K562 (cell line): Measurements from ENCODE around the gene PDCD6IP. TPM values are rescaled to one million over a fixed set of nuclear protein-coding genes. Genes with fewer than 3 reads are reported as not detected.

Source experiments
- ATAC-seq: fragments of 200-7000 bp; cut with Tn5 transposase; 3 replicates; pipeline ENCODE4 v1.9.1; 2020; ENCODE audit warnings: moderate library complexity
- BruUV-seq: library from RNA; stranded (reverse); fragments of 400-500 nt; replicated peaks from 2 replicates; lab custom pipeline; 2021; lab: Mats Ljungman, UMichigan
- CTCF ChIA-PET: fragments of 300-600 bp; formaldehyde crosslinking; extraction: SDS; loops from one replicate; lab custom pipeline; 2021; ENCODE audit warnings: low intra/inter-chr PET ratio; lab: Yijun Ruan, JAX
- POLR2A ChIA-PET: fragments of 300-600, 350-650 bp; sonication (Branson Sonifier 250); formaldehyde crosslinking; extraction: SDS; loops from one replicate; lab custom pipeline; 2021; ENCODE audit warnings: antibody characterized with exemption, inconsistent platforms; lab: Yijun Ruan, JAX
- DNase-seq, 4 experiments: peaks; one replicate each; pipeline versions ENCODE4 v3.0.0 to v3.0.0-alpha.2; 2011 to 2018; ENCODE audit warnings: low spot score in 3 of 4, mixed read lengths in 3 of 4; ENCODE audit errors: extremely low read depth in 1 of 4
- FAIRE-seq: peaks from 2 replicates; lab custom pipeline; 2011; peaks lifted over from hg19 to GRCh38; lab: Jason Lieb, UNC
- H2AFZ ChIP-seq: 2 replicates; pipeline ENCODE4 v1.6.0; 2011; ENCODE audit warnings: low read depth, low read length, control low read depth, inconsistent platforms
- H3K27ac ChIP-seq: fragments of 200-600 bp; 3 replicates; pipeline ENCODE4 v1.8.0; 2011; ENCODE audit warnings: low read depth, mild to moderate bottlenecking, control low read depth, inconsistent platforms, low read length, moderate library complexity, mixed read lengths; ENCODE audit errors: extremely low read depth
- H3K27me3 ChIP-seq, 2 experiments: fragments of 300-600 bp in 1 of 2; 2 replicates in 1 of 2; 3 replicates in 1 of 2; pipeline versions ENCODE4 v1.6.0 to v1.8.0; 2011; ENCODE audit warnings: inconsistent platforms in 2 of 2, low read length in 2 of 2, mild to moderate bottlenecking in 1 of 2, mixed read lengths in 1 of 2, moderate library complexity in 1 of 2; ENCODE audit not compliant: control insufficient read depth in 2 of 2, insufficient read depth in 2 of 2
- H3K36me3 ChIP-seq: fragments of 300-600 bp; 3 replicates; pipeline ENCODE4 v1.8.0; 2011; ENCODE audit warnings: mild to moderate bottlenecking, low read length, inconsistent platforms; ENCODE audit not compliant: control insufficient read depth, insufficient read depth
- H3K4me1 ChIP-seq, 2 experiments: fragments of 200-600 bp in 1 of 2; replicated peaks in 1 of 2; 2 replicates in 1 of 2; 3 replicates in 1 of 2; pipeline versions ENCODE4 v1.5.1 to v1.8.0; 2011; ENCODE audit warnings: inconsistent platforms in 2 of 2, low read length in 2 of 2, mild to moderate bottlenecking in 1 of 2, mixed read lengths in 1 of 2, moderate library complexity in 1 of 2; ENCODE audit not compliant: control insufficient read depth in 2 of 2, insufficient read depth in 2 of 2
- H3K4me2 ChIP-seq: 2 replicates; pipeline ENCODE4 v1.6.1; 2011; ENCODE audit warnings: low read length, control low read depth, inconsistent platforms, mixed read lengths; ENCODE audit not compliant: insufficient read depth
- H3K4me3 ChIP-seq: fragments of 200-600 bp; sonication (generic), shearing (Covaris generic); 2 replicates; pipeline ENCODE4 v1.5.1; 2016; ENCODE audit warnings: control low read depth, inconsistent platforms
- H3K79me2 ChIP-seq: fragments of 200-600 bp; 3 replicates; pipeline ENCODE4 v1.8.0; 2011; ENCODE audit warnings: low read length, inconsistent platforms; ENCODE audit not compliant: control insufficient read depth, insufficient read depth
- H3K9ac ChIP-seq, 2 experiments: 2 replicates each; pipeline versions ENCODE4 v1.6.0 to v1.6.1; 2011; ENCODE audit warnings: low read depth in 2 of 2, low read length in 2 of 2, control low read depth in 1 of 2, inconsistent platforms in 1 of 2, mild to moderate bottlenecking in 1 of 2, mixed read lengths in 1 of 2; ENCODE audit not compliant: insufficient read depth in 1 of 2
- H3K9me1 ChIP-seq: one replicate; pipeline ENCODE4 v1.6.0; 2011; ENCODE audit warnings: inconsistent platforms, mild to moderate bottlenecking, low read length, moderate library complexity; ENCODE audit not compliant: control insufficient read depth, insufficient read depth
- H3K9me3 ChIP-seq: replicated peaks from 2 replicates; pipeline ENCODE4 v1.5.1; 2011; ENCODE audit warnings: low read depth, low read length, inconsistent platforms; ENCODE audit not compliant: control insufficient read depth, insufficient read depth
- H4K20me1 ChIP-seq: replicated peaks from 2 replicates; pipeline ENCODE4 v1.6.1; 2011; ENCODE audit warnings: low read length, inconsistent platforms, mixed read lengths; ENCODE audit not compliant: control insufficient read depth, insufficient read depth
- CC2D1A ChIP-seq: fragments of 450-650 bp; IDR thresholded peaks from 2 replicates; pipeline ENCODE4 v1.6.1; 2017; ENCODE audit warnings: mild to moderate bottlenecking
- KAT2B ChIP-seq: IDR thresholded peaks from one replicate; pipeline ENCODE4 v1.6.1; 2012; ENCODE audit warnings: low read depth, mild to moderate bottlenecking, control low read depth, inconsistent platforms, low read length, moderate library complexity
- NUFIP1 ChIP-seq: fragments of 450-650 bp; IDR thresholded peaks from 2 replicates; pipeline ENCODE4 v1.6.1; 2018; ENCODE audit not compliant: partially characterized antibody
- PML ChIP-seq: IDR thresholded peaks from 2 replicates; pipeline ENCODE4 v1.6.1; 2012; ENCODE audit warnings: low read length, inconsistent platforms
- PRMT5 ChIP-seq: sonication (generic); formaldehyde crosslinking; IDR thresholded peaks from 2 replicates; pipeline ENCODE4 v1.5.0; 2020; ENCODE audit warnings: missing genetic modification reagents
- SAFB ChIP-seq: fragments of 200-400 bp; formaldehyde crosslinking; IDR thresholded peaks from 2 replicates; pipeline ENCODE4 v1.6.1; 2017; ENCODE audit warnings: low read depth, low read length, borderline replicate concordance
- SMAD1 ChIP-seq: fragments of 150-350 bp; IDR thresholded peaks from 2 replicates; pipeline ENCODE4 v1.6.1; 2014; ENCODE audit warnings: low read length, low read depth; ENCODE audit not compliant: partially characterized antibody
- SMAD3 ChIP-seq: fragments of 450-650 bp; formaldehyde crosslinking; conservative IDR thresholded peaks from 2 replicates; pipeline ENCODE4 v1.4.0; 2020; ENCODE audit warnings: mild to moderate bottlenecking
- TEAD1 ChIP-seq, 2 experiments: fragments of 450-650 bp in 1 of 2; sonication (generic) in 1 of 2; formaldehyde crosslinking; IDR thresholded peaks; 2 replicates each; pipeline versions ENCODE4 v1.4.0 to v1.8.0; 2020 to 2022; ENCODE audit warnings: mild to moderate bottlenecking in 2 of 2, missing genetic modification reagents in 1 of 2
- ZNF197 ChIP-seq: fragments of 200-800 bp; sonication (Bioruptor generic); IDR thresholded peaks from 2 replicates; pipeline ENCODE4 v1.6.1; 2016; ENCODE audit warnings: low read depth, missing genetic modification characterization, missing compliant biosample characterization
- WGBS: fragments of 100-300 bp; shearing (Covaris generic); methylation state at CpG from one replicate; pipeline ENCODE4 v1.1.6; 2016; ENCODE audit warnings: low coverage, mixed read lengths; ENCODE audit not compliant: insufficient coverage; ENCODE audit errors: missing lambda C conversion rate; 5-methylcytosine and 5-hydroxymethylcytosine counted together
- in situ Hi-C: fragments of 300-500 bp; cut with MboI; formaldehyde crosslinking; loops from 4 replicates; pipeline ENCODE4 v1.15.0; 2018; ENCODE audit warnings: inconsistent platforms, mixed read lengths
- intact Hi-C: fragments of 100-400 bp; cut with micrococcal nuclease; formaldehyde crosslinking; loops from 2 replicates; pipeline ENCODE4 v1.14.2; 2022
- polyA plus RNA-seq, 8 experiments: library from polyadenylated mRNA; depleted of rRNA in 4 of 8; stranded (reverse) in 5 of 8; unstranded in 3 of 8; fragments of >200 nt; fragmentation: Nextera tagmentation in 2 of 8; fragmentation: Illumina TruSeq in 1 of 8; extraction: Ambion mirVana in 2 of 8; extraction: Trizol in 1 of 8; gene quantifications; 2 replicates each; pipeline versions ENCODE4 v1.2.1 to v1.2.3, GENCODE V29; 2011 to 2014; ENCODE audit warnings: inconsistent platforms in 1 of 8, missing spikeins in 1 of 8
- total RNA-seq, 7 experiments: library from RNA; depleted of rRNA in 6 of 7; stranded (reverse); fragments of >200 nt in 6 of 7; fragmentation: Illumina TruSeq in 2 of 7; extraction: Trizol in 2 of 7; gene quantifications; 2 replicates each; pipeline versions ENCODE4 v1.2.1 to v1.2.3, GENCODE V29; 2011 to 2021; ENCODE audit warnings: low replicate concordance in 1 of 7
- TF ChIP-seq, protein P1 (sequence below): sonication (generic); formaldehyde crosslinking; IDR thresholded peaks from 2 replicates; pipeline ENCODE4 v1.8.1; 2023; ENCODE audit warnings: mild to moderate bottlenecking, missing genetic modification reagents

The PDCD6IP gene
- total and polyA plus RNA-seq, 9 of the 15 experiments (the other 6 are each of a cell fraction or from before 2014, with no cell fraction given) = 40.2 to 302 (median 122) TPM

- TF ChIP-seq SMAD1 (no peak), PRMT5 (CRISPR knock-in tag) (no peak)
- TF ChIP-seq, all 486 proteins: peak for 106
Observed at GRCh38 chr3:33914731-33915379, 116.4 kb downstream of the PDCD6IP start (continued).

- BruUV-seq = no TSS peak
- POLR2A ChIA-PET = interaction anchor here (0.7 to 3.9 kb wide), 10 partner anchors 9 to 96 kb away, joined by 3 to 26 read pairs (median 8); no protein-coding TSS in a partner anchor
- H3K4me2 ChIP-seq = peak overlapping the region; percentile 67
- no peaks in the 10 kb centered on the region for H3K27me3 ChIP-seq
- intact Hi-C loops = loop anchor here (1.0 kb wide), 3 partner anchors 32 to 99 kb away; no protein-coding TSS in a partner anchor
- H3K27ac ChIP-seq = no peak overlapping the region
- WGBS = 27% methylated on average over 9 of the region's 9 CpGs
- peaks cover 3% of the 10 kb centered on the region for H3K9me1 ChIP-seq
- H3K9me3 ChIP-seq = peaks cover 3% of the 10 kb centered on the region; the same call in 1 of the 2 replicates
- H3K4me3 ChIP-seq = no peak overlapping the region
- ATAC-seq = peak; percentile 70
- CTCF ChIA-PET = no interaction called here
- H2AFZ ChIP-seq = peak overlapping the region; percentile 72
- peaks cover 29 to 57% of the 10 kb centered on the region in 2 experiments for H3K4me1 ChIP-seq
- peak in 2 of 4 experiments; percentile 71 to 83 for DNase-seq
- in situ Hi-C loops = no loop called here
- no peaks in the 10 kb centered on the region for H4K20me1 ChIP-seq
- no peaks in the 10 kb centered on the region for H3K79me2 ChIP-seq
- peak; percentile 60 for FAIRE-seq
- H3K36me3 ChIP-seq = no peaks in the 10 kb centered on the region
- H3K9ac ChIP-seq = peak overlapping the region in 1 of 2 experiments; percentile 32; a peak in 1 of 4 replicates
- no peak for TF ChIP-seq NUFIP1
- TF ChIP-seq, protein P1, sequence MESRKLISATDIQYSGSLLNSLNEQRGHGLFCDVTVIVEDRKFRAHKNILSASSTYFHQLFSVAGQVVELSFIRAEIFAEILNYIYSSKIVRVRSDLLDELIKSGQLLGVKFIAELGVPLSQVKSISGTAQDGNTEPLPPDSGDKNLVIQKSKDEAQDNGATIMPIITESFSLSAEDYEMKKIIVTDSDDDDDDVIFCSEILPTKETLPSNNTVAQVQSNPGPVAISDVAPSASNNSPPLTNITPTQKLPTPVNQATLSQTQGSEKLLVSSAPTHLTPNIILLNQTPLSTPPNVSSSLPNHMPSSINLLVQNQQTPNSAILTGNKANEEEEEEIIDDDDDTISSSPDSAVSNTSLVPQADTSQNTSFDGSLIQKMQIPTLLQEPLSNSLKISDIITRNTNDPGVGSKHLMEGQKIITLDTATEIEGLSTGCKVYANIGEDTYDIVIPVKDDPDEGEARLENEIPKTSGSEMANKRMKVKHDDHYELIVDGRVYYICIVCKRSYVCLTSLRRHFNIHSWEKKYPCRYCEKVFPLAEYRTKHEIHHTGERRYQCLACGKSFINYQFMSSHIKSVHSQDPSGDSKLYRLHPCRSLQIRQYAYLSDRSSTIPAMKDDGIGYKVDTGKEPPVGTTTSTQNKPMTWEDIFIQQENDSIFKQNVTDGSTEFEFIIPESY = no peak
- TF ChIP-seq TEAD1 (CRISPR knock-in tag; IDR thresholded peaks at IDR 0.05) = 0 out of 4 replicates have a peak, but pooled peaks of 1 of the 2 experiments have one; percentile 20
- TF ChIP-seq ZNF197 (CRISPR knock-in tag) = no peak
- no peak for TF ChIP-seq SMAD3 (CRISPR knock-in tag)
- TF ChIP-seq PML = no peak
- TF ChIP-seq SAFB = no peak
- no peak for TF ChIP-seq KAT2B
- TF ChIP-seq CC2D1A = peak; percentile 23; the same call in 1 of the 2 replicates
Observed at GRCh38 chr3:33915796-33916546, 117.5 kb downstream of the PDCD6IP start.
